ENCODE measurements around the gene VWA7.
"Not testable (repeated sequence)": the region's sequence is repeated elsewhere in the genome, so short reads cannot be mapped to it uniquely, and the experiment has no call there.

Gene VWA7

GRCh38 chr6:31776989-31777666 is at the start of gene VWA7:
TSS of gene VWA7 (minus strand) at chr6:31777328. CDS start at chr6:31776779, 549 bp downstream.
- H3K4me3 Mint-ChIP-seq: peak within 1 kb of the TSS; percentile 27

GRCh38 chr6:31826793-31827285 is 49.7 kb upstream of the VWA7 start:
- no peaks in the 10 kb centered on the region for H3K9me3 Mint-ChIP-seq (ENCODE audit: low read depth)
- no peaks in the 10 kb centered on the region for H3K36me3 Mint-ChIP-seq
- no peaks in the 10 kb centered on the region for H3K27me3 Mint-ChIP-seq
- peak overlapping the region; percentile 94 for H3K4me3 Mint-ChIP-seq
- H3K27ac Mint-ChIP-seq: peak overlapping the region; percentile 98
- peaks cover 40% of the 10 kb centered on the region for H3K4me1 Mint-ChIP-seq (ENCODE audit: low read depth)

More at GRCh38 chr6:31776989-31777666, at the start of gene VWA7:
- Mint-ChIP-seq H3K27ac (peak within 1 kb of the TSS; percentile 10), H3K27me3 (no peaks in the 10 kb centered on the region), H3K36me3 (peaks cover 4% of the 10 kb centered on the region), H3K9me3 (ENCODE audit: low read depth) (no peaks in the 10 kb centered on the region), H3K4me1 (ENCODE audit: low read depth) (peaks cover 29% of the 10 kb centered on the region)

- H3K9me3 Mint-ChIP-seq (ENCODE audit: low read depth): no peaks in the 10 kb centered on the region
- peak overlapping the region; percentile 66 for H3K27ac Mint-ChIP-seq
- no peaks in the 10 kb centered on the region for H3K36me3 Mint-ChIP-seq
- peak overlapping the region; percentile 94 for H3K4me3 Mint-ChIP-seq
- no peaks in the 10 kb centered on the region for H3K27me3 Mint-ChIP-seq
- peaks cover 46% of the 10 kb centered on the region for H3K4me1 Mint-ChIP-seq (ENCODE audit: low read depth)
Observed at GRCh38 chr6:31825553-31825952, 48.4 kb upstream of the VWA7 start.

- H3K27ac Mint-ChIP-seq; H3K27me3 Mint-ChIP-seq; H3K36me3 Mint-ChIP-seq; H3K9me3 Mint-ChIP-seq (ENCODE audit: low read depth); H3K4me3 Mint-ChIP-seq: not testable (repeated sequence)
- H3K4me1 Mint-ChIP-seq (ENCODE audit: low read depth): peaks cover 46% of the 10 kb centered on the region
Observed at GRCh38 chr6:31823592-31824196, 46.6 kb upstream of the VWA7 start.

GRCh38 chr6:31822036-31822821 is 45.1 kb upstream of the VWA7 start:
- Mint-ChIP-seq H3K27ac (peak overlapping the region; percentile 97), H3K4me1 (ENCODE audit: low read depth) (peaks cover 57% of the 10 kb centered on the region), H3K9me3 (ENCODE audit: low read depth) (no peaks in the 10 kb centered on the region), H3K27me3 (no peaks in the 10 kb centered on the region), H3K4me3 (peak overlapping the region; percentile 95), H3K36me3 (no peaks in the 10 kb centered on the region)

- Mint-ChIP-seq H3K27ac (peak overlapping the region; percentile 97), H3K4me1 (ENCODE audit: low read depth) (peaks cover 49% of the 10 kb centered on the region), H3K36me3 (no peaks in the 10 kb centered on the region), H3K27me3 (no peaks in the 10 kb centered on the region), H3K9me3 (ENCODE audit: low read depth) (no peaks in the 10 kb centered on the region), H3K4me3 (peak overlapping the region; percentile 95)
Observed at GRCh38 chr6:31821301-31822035, 44.3 kb upstream of the VWA7 start.

GRCh38 chr6:31820399-31820798 is 43.3 kb upstream of the VWA7 start:
- H3K27me3 Mint-ChIP-seq; H3K9me3 Mint-ChIP-seq (ENCODE audit: low read depth); H3K27ac Mint-ChIP-seq; H3K36me3 Mint-ChIP-seq: not testable (repeated sequence)
- peak overlapping the region; percentile 95 for H3K4me3 Mint-ChIP-seq
- H3K4me1 Mint-ChIP-seq (ENCODE audit: low read depth): peaks cover 45% of the 10 kb centered on the region

- Mint-ChIP-seq H3K4me3 (peak overlapping the region; percentile 52), H3K27ac (peak overlapping the region; percentile 69), H3K9me3 (ENCODE audit: low read depth) (no peaks in the 10 kb centered on the region), H3K4me1 (ENCODE audit: low read depth) (peaks cover 43% of the 10 kb centered on the region), H3K36me3 (no peaks in the 10 kb centered on the region), H3K27me3 (no peaks in the 10 kb centered on the region)
Observed at GRCh38 chr6:31819871-31820299, 42.8 kb upstream of the VWA7 start.

GRCh38 chr6:31817929-31818511 is 40.9 kb upstream of the VWA7 start:
- Mint-ChIP-seq H3K4me3 (peak overlapping the region; percentile 79), H3K4me1 (ENCODE audit: low read depth) (peaks cover 52% of the 10 kb centered on the region), H3K27ac (peak overlapping the region; percentile 88)
- not testable (repeated sequence) for H3K9me3 Mint-ChIP-seq (ENCODE audit: low read depth); H3K27me3 Mint-ChIP-seq; H3K36me3 Mint-ChIP-seq

- H3K36me3 Mint-ChIP-seq; H3K9me3 Mint-ChIP-seq (ENCODE audit: low read depth); H3K27me3 Mint-ChIP-seq: not testable (repeated sequence)
- Mint-ChIP-seq H3K27ac (peak overlapping the region; percentile 88), H3K4me1 (ENCODE audit: low read depth) (peaks cover 51% of the 10 kb centered on the region), H3K4me3 (peak overlapping the region; percentile 79)
Observed at GRCh38 chr6:31817133-31817928, 40.2 kb upstream of the VWA7 start.

GRCh38 chr6:31815025-31815838 is 38.1 kb upstream of the VWA7 start, which contains the start of the genes HSPA1A and HSPA1L:
TSS of gene HSPA1A (plus strand) at chr6:31815543. CDS start at chr6:31815757, 214 bp downstream.
TSS of gene HSPA1L (minus strand) at chr6:31815283. CDS start at chr6:31811972, 3,311 bp downstream.
- Mint-ChIP-seq H3K4me1 (ENCODE audit: low read depth) (peaks cover 38% of the 10 kb centered on the region), H3K9me3 (ENCODE audit: low read depth) (no peaks in the 10 kb centered on the region), H3K27me3 (no peaks in the 10 kb centered on the region), H3K27ac (peak within 1 kb of the TSS; percentile 89), H3K36me3 (peaks cover 2% of the 10 kb centered on the region), H3K4me3 (peak within 1 kb of the TSS; percentile 91)

GRCh38 chr6:31814677-31815024 is 37.5 kb upstream of the VWA7 start:
- H3K4me1 Mint-ChIP-seq (ENCODE audit: low read depth): peaks cover 35% of the 10 kb centered on the region
- peaks cover 4% of the 10 kb centered on the region for H3K36me3 Mint-ChIP-seq
- H3K27ac Mint-ChIP-seq: peak overlapping the region; percentile 89
- H3K9me3 Mint-ChIP-seq (ENCODE audit: low read depth): no peaks in the 10 kb centered on the region
- no peaks in the 10 kb centered on the region for H3K27me3 Mint-ChIP-seq
- peak overlapping the region; percentile 91 for H3K4me3 Mint-ChIP-seq

- no peaks in the 10 kb centered on the region for H3K27me3 Mint-ChIP-seq
- peaks cover 4% of the 10 kb centered on the region for H3K36me3 Mint-ChIP-seq
- H3K4me1 Mint-ChIP-seq (ENCODE audit: low read depth): peaks cover 32% of the 10 kb centered on the region
- no peak overlapping the region for H3K27ac Mint-ChIP-seq
- no peaks in the 10 kb centered on the region for H3K9me3 Mint-ChIP-seq (ENCODE audit: low read depth)
- H3K4me3 Mint-ChIP-seq: peak overlapping the region; percentile 68
Observed at GRCh38 chr6:31813465-31813849, 36.3 kb upstream of the VWA7 start.
